HEK293 (cell line): ENCODE measurements around the gene PGK1.

Source experiments
- CTCF ChIA-PET: fragments of 350-600 bp; formaldehyde crosslinking; extraction: SDS; loops from one replicate; lab custom pipeline; 2021; ENCODE audit warnings: antibody characterized with exemption; lab: Yijun Ruan, JAX
- POLR2A ChIA-PET: fragments of 300-600 bp; formaldehyde crosslinking; extraction: SDS; loops from one replicate; lab custom pipeline; 2020; ENCODE audit warnings: antibody characterized with exemption, inconsistent platforms; lab: Yijun Ruan, JAX
- H3K27ac ChIP-seq: fragments of 200-500 bp; sonication (Bioruptor generic); 2 replicates; pipeline ENCODE4 v1.5.1; 2014; ENCODE audit warnings: low read depth, low read length, control low read depth, inconsistent platforms; ENCODE audit errors: extremely low read depth
- H3K36me3 ChIP-seq, 2 experiments: fragments of 200-500 bp in 1 of 2; sonication (Bioruptor generic) in 1 of 2; 1 replicate in 1 of 2; 2 replicates in 1 of 2; pipeline ENCODE4 v1.5.1; 2014 to 2017; ENCODE audit warnings: inconsistent platforms in 2 of 2, low read length in 2 of 2; ENCODE audit not compliant: control insufficient read depth in 2 of 2, insufficient read depth in 1 of 2
- H3K4me1 ChIP-seq: fragments of 200-500 bp; sonication (Bioruptor generic); 2 replicates; pipeline ENCODE4 v1.5.1; 2014; ENCODE audit warnings: mild to moderate bottlenecking, low read length, inconsistent platforms; ENCODE audit not compliant: control insufficient read depth, insufficient read depth
- H3K4me3 ChIP-seq: 2 replicates; pipeline ENCODE4 v1.5.1; 2011; ENCODE audit warnings: low read depth, mild to moderate bottlenecking, control low read depth, low read length, moderate library complexity
- H3K9me3 ChIP-seq: fragments of 200-500 bp; sonication (Bioruptor generic); 2 replicates; pipeline ENCODE4 v1.5.1; 2014; ENCODE audit warnings: low read depth, low read length, inconsistent platforms; ENCODE audit not compliant: control insufficient read depth, insufficient read depth
- GLIS2 ChIP-seq: fragments of 450-650 bp; formaldehyde crosslinking; IDR thresholded peaks from 2 replicates; pipeline ENCODE4 v1.5.1; 2016; ENCODE audit warnings: missing biosample characterization, missing genetic modification characterization
- MYNN ChIP-seq: fragments of 450-650 bp; formaldehyde crosslinking; IDR thresholded peaks from 2 replicates; pipeline ENCODE4 v1.5.1; 2016; ENCODE audit warnings: missing biosample characterization, missing genetic modification characterization, borderline replicate concordance
- PRDM6 ChIP-seq: fragments of 450-650 bp; formaldehyde crosslinking; IDR thresholded peaks from 2 replicates; pipeline ENCODE4 v1.5.1; 2017; ENCODE audit warnings: missing biosample characterization, missing genetic modification characterization
- REPIN1 ChIP-seq: fragments of 450-650 bp; formaldehyde crosslinking; IDR thresholded peaks from 2 replicates; pipeline ENCODE4 v1.5.1; 2017; ENCODE audit warnings: missing biosample characterization, missing genetic modification characterization, low read depth
- SALL2 ChIP-seq: fragments of 450-650 bp; formaldehyde crosslinking; IDR thresholded peaks from 2 replicates; pipeline ENCODE4 v1.5.0; 2017; ENCODE audit warnings: missing biosample characterization, mild to moderate bottlenecking, missing genetic modification characterization, borderline replicate concordance
- ZBTB1 ChIP-seq: fragments of 450-650 bp; formaldehyde crosslinking; IDR thresholded peaks from 2 replicates; pipeline ENCODE4 v1.5.1; 2016; ENCODE audit warnings: missing biosample characterization, missing genetic modification characterization
- ZBTB11 ChIP-seq: fragments of 450-650 bp; formaldehyde crosslinking; conservative IDR thresholded peaks from 2 replicates; pipeline ENCODE4 v1.5.1; 2016; ENCODE audit warnings: low read depth, missing biosample characterization, missing genetic modification characterization
- ZEB2 ChIP-seq: fragments of 450-650 bp; formaldehyde crosslinking; IDR thresholded peaks from 2 replicates; pipeline ENCODE4 v1.5.1; 2016; ENCODE audit warnings: missing biosample characterization, missing genetic modification characterization
- ZNF146 ChIP-seq: fragments of 450-650 bp; formaldehyde crosslinking; IDR thresholded peaks from 2 replicates; pipeline ENCODE4 v1.5.1; 2016; ENCODE audit warnings: missing biosample characterization, missing genetic modification characterization
- ZNF19 ChIP-seq: fragments of 450-650 bp; formaldehyde crosslinking; IDR thresholded peaks from 2 replicates; pipeline ENCODE4; 2016; ENCODE audit warnings: missing biosample characterization, missing genetic modification characterization, low read depth
- ZNF221 ChIP-seq: fragments of 450-650 bp; formaldehyde crosslinking; IDR thresholded peaks from 2 replicates; pipeline ENCODE4 v1.5.1; 2017; ENCODE audit warnings: missing biosample characterization, missing genetic modification characterization, borderline replicate concordance
- ZNF23 ChIP-seq: fragments of 450-650 bp; formaldehyde crosslinking; IDR thresholded peaks from 2 replicates; pipeline ENCODE4 v1.5.1; 2016; ENCODE audit warnings: missing biosample characterization, missing genetic modification characterization, borderline replicate concordance
- ZNF292 ChIP-seq: fragments of 450-650 bp; formaldehyde crosslinking; IDR thresholded peaks from 2 replicates; pipeline ENCODE4 v1.5.1; 2016; ENCODE audit warnings: low read depth, missing biosample characterization, missing genetic modification characterization, borderline replicate concordance
- ZNF394 ChIP-seq: fragments of 450-650 bp; formaldehyde crosslinking; IDR thresholded peaks from 2 replicates; pipeline ENCODE4 v1.5.1; 2016; ENCODE audit warnings: missing biosample characterization, missing genetic modification characterization, mild to moderate bottlenecking, moderate library complexity, borderline replicate concordance
- ZNF48 ChIP-seq: fragments of 450-650 bp; formaldehyde crosslinking; IDR thresholded peaks from 2 replicates; pipeline ENCODE4 v1.5.1; 2016; ENCODE audit warnings: missing biosample characterization, missing genetic modification characterization
- ZNF510 ChIP-seq: fragments of 450-650 bp; formaldehyde crosslinking; IDR thresholded peaks from 2 replicates; pipeline ENCODE4 v1.5.1; 2018; ENCODE audit warnings: mild to moderate bottlenecking, missing genetic modification characterization, missing biosample characterization; ENCODE audit not compliant: insufficient replicate concordance
- ZNF514 ChIP-seq: fragments of 450-650 bp; formaldehyde crosslinking; IDR thresholded peaks from 2 replicates; pipeline ENCODE4 v1.5.1; 2016; ENCODE audit warnings: missing biosample characterization, missing genetic modification characterization
- ZNF529 ChIP-seq: fragments of 450-650 bp; formaldehyde crosslinking; IDR thresholded peaks from 2 replicates; pipeline ENCODE4 v1.5.1; 2017; ENCODE audit warnings: missing genetic modification characterization, missing biosample characterization; ENCODE audit not compliant: insufficient replicate concordance
- ZNF560 ChIP-seq: fragments of 450-650 bp; formaldehyde crosslinking; IDR thresholded peaks from 2 replicates; pipeline ENCODE4 v1.5.1; 2017; ENCODE audit warnings: missing biosample characterization, missing genetic modification characterization, borderline replicate concordance
- ZNF596 ChIP-seq: fragments of 450-650 bp; IDR thresholded peaks from 2 replicates; pipeline ENCODE4 v1.5.0; 2018; ENCODE audit warnings: missing biosample characterization, mild to moderate bottlenecking, missing genetic modification characterization, moderate library complexity
- ZNF621 ChIP-seq: fragments of 450-650 bp; formaldehyde crosslinking; IDR thresholded peaks from 2 replicates; pipeline ENCODE4 v1.5.1; 2017; ENCODE audit warnings: missing biosample characterization, missing genetic modification characterization
- ZNF624 ChIP-seq: fragments of 450-650 bp; formaldehyde crosslinking; IDR thresholded peaks from 2 replicates; pipeline ENCODE4 v1.5.1; 2017; ENCODE audit warnings: missing biosample characterization, missing genetic modification characterization
- ZNF677 ChIP-seq: fragments of 450-650 bp; IDR thresholded peaks from 2 replicates; pipeline ENCODE4 v1.5.0; 2018; ENCODE audit warnings: missing biosample characterization, mild to moderate bottlenecking, missing genetic modification characterization, moderate library complexity
- ZNF701 ChIP-seq: fragments of 450-650 bp; formaldehyde crosslinking; IDR thresholded peaks from 2 replicates; pipeline ENCODE4 v1.5.1; 2016; ENCODE audit warnings: missing biosample characterization, missing genetic modification characterization
- ZNF776 ChIP-seq: fragments of 450-650 bp; formaldehyde crosslinking; IDR thresholded peaks from 2 replicates; pipeline ENCODE4 v1.5.0; 2017; ENCODE audit warnings: missing biosample characterization, missing genetic modification characterization, borderline replicate concordance
- TF ChIP-seq, protein P1 (sequence below): fragments of 450-650 bp; formaldehyde crosslinking; IDR thresholded peaks from 2 replicates; pipeline ENCODE4 v1.5.1; 2016; ENCODE audit warnings: missing biosample characterization, missing genetic modification characterization
- TF ChIP-seq, protein P2 (sequence below): fragments of 450-650 bp; formaldehyde crosslinking; IDR thresholded peaks from 2 replicates; pipeline ENCODE4 v1.5.1; 2017; ENCODE audit warnings: missing biosample characterization, missing genetic modification characterization
- TF ChIP-seq, protein P3 (sequence below): fragments of 450-650 bp; formaldehyde crosslinking; IDR thresholded peaks from 2 replicates; pipeline ENCODE4 v1.5.1; 2016; ENCODE audit warnings: missing biosample characterization, missing genetic modification characterization, low read depth

The PGK1 gene

GRCh38 chrX:78129714-78130113, 25.7 kb downstream of the PGK1 start:
- H3K4me1 ChIP-seq: no peaks in the 10 kb centered on the region
- POLR2A ChIA-PET: interaction anchor here (1.9 kb wide), 1 partner anchor 10 kb away, joined by 7 read pairs; the partner anchor contains the start of gene TAF9B
- no peak overlapping the region for H3K27ac ChIP-seq
- TF ChIP-seq ZNF621 (no peak), ZNF394 (no peak), MYNN (no peak), ZNF514 (tag by site-specific recombination) (no peak), ZNF292 (tag by site-specific recombination) (no peak), ZNF624 (tag by site-specific recombination) (no peak), ZNF701 (tag by site-specific recombination) (no peak), ZNF19 (tag by site-specific recombination) (no peak), SALL2 (tag by site-specific recombination) (no peak), ZBTB1 (tag by site-specific recombination) (no peak), ZNF48 (tag by site-specific recombination) (no peak), ZNF221 (tag by site-specific recombination) (no peak), ZNF596 (tag by site-specific recombination) (no peak), PRDM6 (tag by site-specific recombination) (no peak), REPIN1 (no peak)
- TF ChIP-seq, protein P1, sequence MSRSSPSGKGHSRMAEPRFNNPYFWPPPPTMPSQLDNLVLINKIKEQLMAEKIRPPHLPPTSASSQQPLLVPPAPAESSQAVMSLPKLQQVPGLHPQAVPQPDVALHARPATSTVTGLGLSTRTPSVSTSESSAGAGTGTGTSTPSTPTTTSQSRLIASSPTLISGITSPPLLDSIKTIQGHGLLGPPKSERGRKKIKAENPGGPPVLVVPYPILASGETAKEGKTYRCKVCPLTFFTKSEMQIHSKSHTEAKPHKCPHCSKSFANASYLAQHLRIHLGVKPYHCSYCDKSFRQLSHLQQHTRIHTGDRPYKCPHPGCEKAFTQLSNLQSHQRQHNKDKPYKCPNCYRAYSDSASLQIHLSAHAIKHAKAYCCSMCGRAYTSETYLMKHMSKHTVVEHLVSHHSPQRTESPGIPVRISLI (tag by site-specific recombination): no peak
- TF ChIP-seq, protein P2, sequence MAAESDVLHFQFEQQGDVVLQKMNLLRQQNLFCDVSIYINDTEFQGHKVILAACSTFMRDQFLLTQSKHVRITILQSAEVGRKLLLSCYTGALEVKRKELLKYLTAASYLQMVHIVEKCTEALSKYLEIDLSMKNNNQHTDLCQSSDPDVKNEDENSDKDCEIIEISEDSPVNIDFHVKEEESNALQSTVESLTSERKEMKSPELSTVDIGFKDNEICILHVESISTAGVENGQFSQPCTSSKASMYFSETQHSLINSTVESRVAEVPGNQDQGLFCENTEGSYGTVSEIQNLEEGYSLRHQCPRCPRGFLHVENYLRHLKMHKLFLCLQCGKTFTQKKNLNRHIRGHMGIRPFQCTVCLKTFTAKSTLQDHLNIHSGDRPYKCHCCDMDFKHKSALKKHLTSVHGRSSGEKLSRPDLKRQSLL (tag by site-specific recombination): no peak
- TF ChIP-seq, protein P3, sequence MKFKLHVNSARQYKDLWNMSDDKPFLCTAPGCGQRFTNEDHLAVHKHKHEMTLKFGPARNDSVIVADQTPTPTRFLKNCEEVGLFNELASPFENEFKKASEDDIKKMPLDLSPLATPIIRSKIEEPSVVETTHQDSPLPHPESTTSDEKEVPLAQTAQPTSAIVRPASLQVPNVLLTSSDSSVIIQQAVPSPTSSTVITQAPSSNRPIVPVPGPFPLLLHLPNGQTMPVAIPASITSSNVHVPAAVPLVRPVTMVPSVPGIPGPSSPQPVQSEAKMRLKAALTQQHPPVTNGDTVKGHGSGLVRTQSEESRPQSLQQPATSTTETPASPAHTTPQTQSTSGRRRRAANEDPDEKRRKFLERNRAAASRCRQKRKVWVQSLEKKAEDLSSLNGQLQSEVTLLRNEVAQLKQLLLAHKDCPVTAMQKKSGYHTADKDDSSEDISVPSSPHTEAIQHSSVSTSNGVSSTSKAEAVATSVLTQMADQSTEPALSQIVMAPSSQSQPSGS: no peak
- peaks cover 42 to 87% of the 10 kb centered on the region in 2 experiments for H3K36me3 ChIP-seq
- no peaks in the 10 kb centered on the region for H3K9me3 ChIP-seq
- no peak overlapping the region for H3K4me3 ChIP-seq
- CTCF ChIA-PET: no interaction called here

DNA sequence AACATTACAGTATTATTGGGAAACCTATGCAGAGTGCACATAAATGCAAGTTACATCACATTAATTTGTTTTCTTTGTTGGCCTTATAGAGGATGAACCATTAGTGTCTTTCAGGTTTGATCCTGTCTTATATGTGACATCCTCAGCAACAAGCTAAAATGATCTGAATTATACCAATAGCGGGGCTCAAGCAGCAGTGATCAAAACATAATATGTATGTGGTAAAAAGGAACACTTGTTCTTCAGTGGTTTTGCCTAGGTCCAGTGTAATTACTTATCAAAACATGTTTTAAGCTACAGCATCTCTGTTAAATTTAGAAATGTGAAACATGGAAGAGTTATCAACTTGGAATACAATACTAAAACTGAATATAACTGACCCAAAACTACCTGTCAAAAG, 26.3 kb downstream of the PGK1 start:
- Histone ChIP-seq H3K4me3 (no peak overlapping the region), H3K4me1 (no peaks in the 10 kb centered on the region), H3K27ac (no peak overlapping the region), H3K36me3 (peaks cover 40 to 80% of the 10 kb centered on the region in 2 experiments), H3K9me3 (no peaks in the 10 kb centered on the region)
- ChIA-PET POLR2A (interaction anchor here (1.9 kb wide), 1 partner anchor 9 kb away, joined by 7 read pairs; the partner anchor contains the start of gene TAF9B), CTCF (interaction anchor here (0.8 kb wide), 1 partner anchor 55 kb away, joined by 3 read pairs; no protein-coding TSS in a partner anchor)
- TF ChIP-seq ZNF677 (tag by site-specific recombination) (no peak), ZNF510 (tag by site-specific recombination) (no peak), ZNF529 (tag by site-specific recombination) (no peak), ZNF23 (tag by site-specific recombination) (no peak), ZNF146 (tag by site-specific recombination) (no peak), ZNF48 (tag by site-specific recombination) (no peak), ZNF776 (tag by site-specific recombination) (no peak), ZNF560 (tag by site-specific recombination) (no peak), ZBTB11 (tag by site-specific recombination) (no peak), ZEB2 (no peak), GLIS2 (tag by site-specific recombination) (no peak)
